Parathyroid adenoma (tissue), 2 donors: ENCODE results near the gene SRGN.

Experiments
- H2AFZ ChIP-seq: fragments of 300-600 bp; sonication (generic); one replicate; pipeline ENCODE4 v1.7.0; 2017; ENCODE audit warnings: antibody characterized with exemption, mild to moderate bottlenecking
- H3K27ac ChIP-seq: fragments of 300-600 bp; sonication (generic); one replicate; pipeline ENCODE4 v1.7.0; 2017
- H3K27me3 ChIP-seq: fragments of 300-600 bp; sonication (generic); one replicate; pipeline ENCODE4 v1.7.0; 2017; ENCODE audit warnings: low read length; ENCODE audit not compliant: control insufficient read depth, insufficient read depth
- H3K36me3 ChIP-seq: fragments of 300-600 bp; sonication (generic); one replicate; pipeline ENCODE4 v1.7.0; 2017; ENCODE audit warnings: low read length; ENCODE audit not compliant: control insufficient read depth, insufficient read depth
- H3K4me1 ChIP-seq: fragments of 300-600 bp; sonication (generic); one replicate; pipeline ENCODE4 v1.7.0; 2017; ENCODE audit warnings: control low read depth
- H3K4me2 ChIP-seq: fragments of 300-600 bp; sonication (generic); one replicate; pipeline ENCODE4 v1.7.0; 2017; ENCODE audit warnings: low read length
- H3K4me3 ChIP-seq: fragments of 300-600 bp; sonication (generic); one replicate; pipeline ENCODE4 v1.7.0; 2017; ENCODE audit warnings: low read depth, low read length
- H3K79me2 ChIP-seq: fragments of 300-600 bp; sonication (generic); one replicate; pipeline ENCODE4 v1.7.0; 2017; ENCODE audit warnings: control low read depth
- H3K9ac ChIP-seq: fragments of 300-600 bp; sonication (generic); one replicate; pipeline ENCODE4 v1.7.0; 2017; ENCODE audit warnings: mild to moderate bottlenecking
- H3K9me3 ChIP-seq: fragments of 300-600 bp; sonication (generic); one replicate; pipeline ENCODE4 v1.7.0; 2017; ENCODE audit warnings: low read length; ENCODE audit not compliant: control insufficient read depth
- TF ChIP-seq, protein P1 (sequence below): fragments of 300-600 bp; sonication (generic); IDR thresholded peaks from one replicate; pipeline ENCODE4 v1.7.0; 2017; ENCODE audit warnings: antibody characterized with exemption, mild to moderate bottlenecking
- donor health status: primary hyperparathyroidism.

Gene SRGN

DNA sequence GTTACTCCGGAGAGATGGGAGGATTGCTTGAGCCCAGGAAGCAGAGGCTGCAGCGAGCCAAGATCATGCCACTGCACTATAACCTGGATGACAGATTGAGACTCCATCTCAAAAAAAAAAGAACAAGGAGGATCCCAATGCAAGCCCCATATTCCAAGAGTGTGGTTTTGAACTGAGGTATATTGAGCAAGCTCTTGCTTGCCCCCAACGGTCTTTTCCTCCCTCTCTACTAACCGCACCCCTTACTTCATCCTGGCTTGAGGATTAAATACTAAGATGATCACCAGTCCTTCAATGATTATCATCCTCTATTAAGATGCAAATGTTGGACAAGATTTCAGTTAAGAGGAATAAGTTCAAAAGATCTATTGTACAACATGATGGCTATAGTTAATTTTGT is 12.5 kb upstream of the SRGN start:
- H2AFZ ChIP-seq, result no peak overlapping the region
- no peaks in the 10 kb centered on the region for H3K9me3 ChIP-seq
- no peak overlapping the region for H3K27ac ChIP-seq
- TF ChIP-seq, protein P1, sequence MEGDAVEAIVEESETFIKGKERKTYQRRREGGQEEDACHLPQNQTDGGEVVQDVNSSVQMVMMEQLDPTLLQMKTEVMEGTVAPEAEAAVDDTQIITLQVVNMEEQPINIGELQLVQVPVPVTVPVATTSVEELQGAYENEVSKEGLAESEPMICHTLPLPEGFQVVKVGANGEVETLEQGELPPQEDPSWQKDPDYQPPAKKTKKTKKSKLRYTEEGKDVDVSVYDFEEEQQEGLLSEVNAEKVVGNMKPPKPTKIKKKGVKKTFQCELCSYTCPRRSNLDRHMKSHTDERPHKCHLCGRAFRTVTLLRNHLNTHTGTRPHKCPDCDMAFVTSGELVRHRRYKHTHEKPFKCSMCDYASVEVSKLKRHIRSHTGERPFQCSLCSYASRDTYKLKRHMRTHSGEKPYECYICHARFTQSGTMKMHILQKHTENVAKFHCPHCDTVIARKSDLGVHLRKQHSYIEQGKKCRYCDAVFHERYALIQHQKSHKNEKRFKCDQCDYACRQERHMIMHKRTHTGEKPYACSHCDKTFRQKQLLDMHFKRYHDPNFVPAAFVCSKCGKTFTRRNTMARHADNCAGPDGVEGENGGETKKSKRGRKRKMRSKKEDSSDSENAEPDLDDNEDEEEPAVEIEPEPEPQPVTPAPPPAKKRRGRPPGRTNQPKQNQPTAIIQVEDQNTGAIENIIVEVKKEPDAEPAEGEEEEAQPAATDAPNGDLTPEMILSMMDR, result no peak
- H3K27me3 ChIP-seq, result no peaks in the 10 kb centered on the region
- no peaks in the 10 kb centered on the region for H3K36me3 ChIP-seq
- no peaks in the 10 kb centered on the region for H3K4me1 ChIP-seq
- no peak overlapping the region for H3K9ac ChIP-seq
- H3K4me2 ChIP-seq, result no peak overlapping the region
- no peak overlapping the region for H3K4me3 ChIP-seq
- H3K79me2 ChIP-seq, result no peaks in the 10 kb centered on the region

DNA sequence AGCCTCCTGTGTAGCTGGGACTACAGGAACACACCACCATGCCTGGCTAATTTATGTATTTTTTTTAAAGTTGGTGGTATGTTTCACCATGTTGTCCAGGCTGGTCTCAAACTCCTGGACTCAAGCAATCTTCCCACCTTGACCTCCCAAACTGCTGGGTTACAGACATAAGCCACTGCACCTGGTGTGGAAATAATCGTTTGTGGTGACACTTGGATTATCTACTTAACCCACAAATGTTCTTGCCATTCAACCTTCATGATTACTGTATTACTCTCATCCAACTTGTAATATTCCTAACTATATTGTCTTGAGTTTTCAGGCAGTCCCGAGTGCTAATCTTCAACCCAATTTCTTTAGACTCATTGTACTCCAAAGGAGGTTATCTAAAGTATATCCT is 9.6 kb upstream of the SRGN start:
- no peaks in the 10 kb centered on the region for H3K36me3 ChIP-seq
- TF ChIP-seq, protein P1, result no peak
- H2AFZ ChIP-seq, result no peak overlapping the region
- H3K4me3 ChIP-seq, result no peak overlapping the region
- no peaks in the 10 kb centered on the region for H3K4me1 ChIP-seq
- H3K9me3 ChIP-seq, result no peaks in the 10 kb centered on the region
- H3K79me2 ChIP-seq, result no peaks in the 10 kb centered on the region
- H3K27ac ChIP-seq, result no peak overlapping the region
- H3K9ac ChIP-seq, result no peak overlapping the region
- H3K4me2 ChIP-seq, result no peak overlapping the region
- H3K27me3 ChIP-seq, result no peaks in the 10 kb centered on the region

DNA sequence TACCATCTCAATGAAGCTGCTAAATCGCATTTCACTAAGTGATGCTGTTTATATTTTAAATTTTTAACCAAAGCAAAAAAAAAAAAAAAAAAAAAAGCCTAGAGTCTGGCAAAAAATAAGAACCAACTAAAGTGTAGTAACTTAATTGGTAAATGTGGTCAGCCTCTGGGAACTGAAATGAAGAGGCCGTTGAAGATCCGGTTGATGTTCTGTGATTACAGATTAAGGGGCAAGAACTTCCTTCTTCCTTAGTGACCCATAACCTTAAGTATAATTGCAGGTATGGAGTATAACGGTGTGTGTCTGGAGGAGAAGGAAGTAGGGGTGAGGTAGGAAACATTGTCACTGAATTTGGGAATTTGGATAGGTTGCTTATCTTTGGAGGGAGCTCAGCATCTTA is 7.7 kb upstream of the SRGN start:
- TF ChIP-seq, protein P1, result no peak
- Histone ChIP-seq H3K27me3 (no peaks in the 10 kb centered on the region), H3K4me1 (no peaks in the 10 kb centered on the region), H3K36me3 (no peaks in the 10 kb centered on the region), H3K4me2 (no peak overlapping the region), H3K9me3 (no peaks in the 10 kb centered on the region), H2AFZ (no peak overlapping the region), H3K9ac (no peak overlapping the region), H3K27ac (no peak overlapping the region), H3K79me2 (no peaks in the 10 kb centered on the region), H3K4me3 (no peak overlapping the region)

DNA sequence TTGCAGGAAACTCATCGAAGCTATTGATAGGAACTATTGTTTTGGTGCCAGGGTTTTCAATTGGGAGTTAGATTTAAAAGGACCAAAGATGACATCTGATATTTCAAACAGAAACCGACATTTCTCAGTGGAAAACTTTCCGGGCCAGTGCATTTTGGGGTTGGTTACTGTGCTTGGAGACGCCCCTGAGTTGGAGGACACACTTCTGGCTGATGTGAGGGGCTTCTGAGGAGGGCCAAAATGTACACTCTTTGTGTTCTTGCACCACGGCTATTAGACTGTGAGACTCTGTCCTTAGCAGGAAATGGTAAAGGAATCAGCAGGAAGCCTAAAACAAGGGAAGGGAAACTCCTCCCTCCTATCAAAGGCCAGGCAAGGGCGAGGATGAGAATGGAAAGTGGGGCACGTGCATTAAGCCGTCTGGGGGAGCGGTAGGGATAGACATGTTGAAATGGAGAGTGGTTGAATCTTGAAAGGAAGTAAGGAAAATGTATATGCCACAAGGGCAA is 1.8 kb upstream of the SRGN start:
- Histone ChIP-seq H3K4me2 (peak overlapping the region; percentile 67), H3K36me3 (no peaks in the 10 kb centered on the region), H3K9me3 (no peaks in the 10 kb centered on the region), H3K79me2 (no peaks in the 10 kb centered on the region), H3K27me3 (no peaks in the 10 kb centered on the region), H3K27ac (peak overlapping the region; percentile 48), H3K4me1 (no peaks in the 10 kb centered on the region), H2AFZ (peak overlapping the region; percentile 41), H3K4me3 (peak overlapping the region; percentile 41), H3K9ac (no peak overlapping the region)
- TF ChIP-seq, protein P1, result no peak

DNA sequence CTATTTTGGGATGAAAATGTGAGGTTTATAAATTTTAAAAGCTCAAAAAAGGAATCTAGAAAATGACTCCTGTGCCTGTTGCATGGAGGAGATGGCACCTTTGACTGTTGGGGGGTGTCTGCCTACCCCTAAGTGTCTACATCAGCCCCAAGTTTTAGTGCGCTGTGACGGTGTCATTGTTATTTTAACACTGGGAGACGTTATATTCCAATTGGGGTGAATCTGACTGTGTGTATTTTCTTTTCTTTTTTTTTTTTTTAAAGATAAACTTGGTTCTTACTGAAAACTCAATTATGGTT is 517 bp downstream of the SRGN start:
- Histone ChIP-seq H3K27me3 (no peaks in the 10 kb centered on the region), H3K4me2 (peak overlapping the region; percentile 97), H3K27ac (peak overlapping the region; percentile 88), H3K36me3 (no peaks in the 10 kb centered on the region), H3K9ac (no peak overlapping the region), H3K79me2 (no peaks in the 10 kb centered on the region), H3K4me1 (no peaks in the 10 kb centered on the region), H2AFZ (peak overlapping the region; percentile 82), H3K4me3 (peak overlapping the region; percentile 62), H3K9me3 (no peaks in the 10 kb centered on the region)
- TF ChIP-seq, protein P1, result no peak
